ENCODE data around the gene EIF4G3. TPM values are rescaled to one million over a fixed set of nuclear protein-coding genes. Genes with fewer than 3 reads are reported as not detected.
A peak's percentile ranks its signal among the peaks of the same experiment; 100 is the strongest.

Gene EIF4G3
- total RNA-seq, 1 donor: 58.6 TPM

DNA sequence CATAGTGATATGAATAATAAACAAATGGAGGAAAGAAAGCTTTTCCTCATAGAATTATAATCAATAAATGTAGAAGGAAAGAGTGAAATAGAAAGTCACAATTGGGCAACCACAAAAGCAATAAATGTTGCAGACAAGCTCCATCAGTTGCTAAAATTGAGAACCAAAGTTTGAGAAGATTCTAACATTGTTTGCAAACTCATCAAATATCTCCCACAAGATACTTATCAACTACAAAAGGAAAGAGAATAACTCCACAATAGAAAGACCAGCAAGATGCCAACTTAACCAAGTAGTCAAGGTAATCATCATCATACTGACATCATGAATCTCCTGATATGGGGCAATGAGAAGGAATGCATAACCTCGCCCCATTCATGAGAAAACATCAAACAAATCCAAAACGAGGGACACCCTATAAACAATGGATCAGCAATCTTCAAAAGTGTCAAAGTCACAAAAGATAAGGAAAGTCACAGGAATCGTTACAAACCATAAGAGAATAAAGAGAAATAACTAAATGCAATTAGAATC lies 16.4 kb downstream of the EIF4G3 start:
- DNase-seq (ENCODE audit: low read depth): no peak
- no peak overlapping the region for H3K4me3 ChIP-seq (ENCODE audit: low read depth, low read length)
- TF ChIP-seq CTCF (IDR thresholded peaks at IDR 0.05; ENCODE audit: insufficient read depth, low read length): no peak

GRCh38 chr1:21157868-21158267 lies 18.8 kb downstream of the EIF4G3 start:
- H3K4me3 ChIP-seq (ENCODE audit: low read depth, low read length): no peak overlapping the region
- TF ChIP-seq CTCF (IDR thresholded peaks at IDR 0.05; ENCODE audit: insufficient read depth, low read length): no peak
- DNase-seq (ENCODE audit: low read depth): no peak

DNA sequence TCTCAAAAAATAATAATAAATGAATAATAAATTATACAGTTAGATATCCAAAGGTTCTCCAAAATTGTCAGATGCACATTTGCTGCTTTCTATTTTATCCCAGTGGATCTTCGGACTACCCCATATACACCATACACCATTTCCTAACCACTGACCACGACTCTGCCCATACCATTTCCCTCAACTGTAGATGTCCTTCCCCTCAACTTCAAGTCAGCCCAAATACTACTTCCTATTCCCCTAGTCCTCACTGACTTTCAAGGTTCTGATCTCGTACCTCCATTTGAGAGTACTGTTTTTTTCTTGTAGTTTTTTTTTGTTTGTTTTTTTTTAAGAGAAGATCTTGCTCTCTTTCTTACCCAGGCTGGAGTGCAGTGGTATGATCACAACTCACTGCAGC lies 19.6 kb downstream of the EIF4G3 start:
- TF ChIP-seq CTCF (IDR thresholded peaks at IDR 0.05; ENCODE audit: insufficient read depth, low read length): no peak
- H3K4me3 ChIP-seq (ENCODE audit: low read depth, low read length): no peak overlapping the region
- DNase-seq (ENCODE audit: low read depth): no peak

GRCh38 chr1:21156019-21156418 lies 20.7 kb downstream of the EIF4G3 start:
- DNase-seq (ENCODE audit: low read depth): no peak
- no peak for TF ChIP-seq CTCF (IDR thresholded peaks at IDR 0.05; ENCODE audit: insufficient read depth, low read length)
- H3K4me3 ChIP-seq (ENCODE audit: low read depth, low read length): no peak overlapping the region

GRCh38 chr1:21154717-21155116 lies 22.0 kb downstream of the EIF4G3 start:
- TF ChIP-seq CTCF (IDR thresholded peaks at IDR 0.05; ENCODE audit: insufficient read depth, low read length): no peak
- no peak overlapping the region for H3K4me3 ChIP-seq (ENCODE audit: low read depth, low read length)
- no peak for DNase-seq (ENCODE audit: low read depth)

DNA sequence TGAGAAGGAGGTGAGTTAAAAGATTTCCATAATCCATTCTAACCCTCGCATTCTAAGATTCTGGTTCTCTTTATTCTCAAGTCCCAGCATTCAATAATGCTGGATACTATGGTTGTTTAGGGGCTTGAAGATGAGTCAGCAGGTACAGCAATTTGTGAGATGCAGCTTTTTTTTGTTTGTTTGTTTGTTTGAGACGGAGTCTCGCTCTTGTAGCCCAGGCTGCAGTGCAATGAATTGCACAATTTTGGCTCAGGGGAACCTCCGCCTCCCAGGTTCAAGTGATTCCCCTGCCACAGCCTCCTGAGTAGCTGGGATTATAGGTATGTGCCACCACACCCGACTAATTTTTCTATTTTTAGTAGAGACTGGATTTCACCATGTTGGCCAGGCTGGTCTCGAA lies 23.3 kb downstream of the EIF4G3 start:
- H3K4me3 ChIP-seq (ENCODE audit: low read depth, low read length): no peak overlapping the region
- DNase-seq (ENCODE audit: low read depth): no peak
- no peak for TF ChIP-seq CTCF (IDR thresholded peaks at IDR 0.05; ENCODE audit: insufficient read depth, low read length)

DNA sequence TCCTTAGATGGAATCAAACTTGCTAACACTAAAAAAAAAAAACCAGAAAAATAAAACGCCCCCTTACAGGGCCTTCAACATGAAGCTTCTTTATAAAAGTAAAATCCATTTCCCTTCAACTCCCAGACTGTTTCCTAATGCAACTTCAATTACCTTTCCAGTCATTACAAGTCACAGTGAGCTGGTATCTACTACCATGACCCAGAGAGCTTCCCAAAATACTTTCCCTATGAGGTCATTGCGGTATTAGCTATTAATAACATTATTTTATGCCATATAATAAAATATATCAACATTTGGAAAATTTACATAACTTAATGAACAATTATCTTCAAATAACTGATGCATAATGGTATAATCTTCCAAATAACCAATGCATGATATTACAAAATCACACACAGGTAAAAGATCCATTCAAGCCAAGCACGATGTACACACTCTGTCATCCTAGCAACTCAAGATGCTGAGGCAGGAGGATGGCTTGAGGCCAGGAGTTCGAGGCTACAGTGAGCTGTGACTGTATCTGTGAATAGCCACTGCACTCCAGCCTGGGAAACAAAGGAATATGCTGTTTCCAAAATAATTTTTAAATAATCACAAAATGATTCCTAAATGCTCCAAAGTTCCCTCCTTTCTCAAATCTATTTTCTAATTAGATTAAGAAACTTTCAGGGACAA lies 24.1 kb downstream of the EIF4G3 start:
- no peak overlapping the region for H3K4me3 ChIP-seq (ENCODE audit: low read depth, low read length)
- TF ChIP-seq CTCF (IDR thresholded peaks at IDR 0.05; ENCODE audit: insufficient read depth, low read length): no peak
- DNase-seq (ENCODE audit: low read depth): peak; percentile 36

Measured in fibroblast of the aortic adventitia (primary cell).